CD4-positive, alpha-beta T cell (primary cell): ENCODE results near the gene KLF13. TPM values are rescaled to one million over a fixed set of nuclear protein-coding genes. Genes with fewer than 3 reads are reported as not detected.

Experiments
- ATAC-seq: fragments of 200-7000 bp; cut with Tn5 transposase; one replicate; pipeline ENCODE4 v1.10.0; 2022; ENCODE audit warnings: mild to moderate bottlenecking; ENCODE audit not compliant: poor library complexity
- CTCF ChIA-PET: fragments of 350-600 bp; sonication (Branson Sonifier 250); formaldehyde crosslinking; loops from one replicate; lab custom pipeline; 2021; ENCODE audit warnings: antibody characterized with exemption, inconsistent platforms; lab: Charles Lee
- POLR2A ChIA-PET: fragments of 350-600 bp; sonication (Branson Sonifier 250); formaldehyde crosslinking; loops from one replicate; lab custom pipeline; 2021; ENCODE audit warnings: antibody characterized with exemption, inconsistent platforms; lab: Charles Lee
- DNase-seq, 14 experiments: peaks; one replicate each; pipeline ENCODE4 v3.0.0-alpha.2; 2013 to 2020; ENCODE audit warnings: mixed read lengths in 2 of 14
- H3K27ac ChIP-seq, 2 donors: one replicate each; pipeline versions ENCODE4 v1.5.1 to v1.7.0; 2013; ENCODE audit warnings: low read length in 2 of 2, low read depth in 1 of 2, mild to moderate bottlenecking in 1 of 2
- H3K27me3 ChIP-seq, 2 experiments: 1 replicate in 1 of 2; 2 replicates in 1 of 2; pipeline versions ENCODE4 v1.6.1 to v1.7.0; 2013; ENCODE audit warnings: low read length in 2 of 2, control low read depth in 1 of 2, mild to moderate bottlenecking in 1 of 2, moderate library complexity in 1 of 2; ENCODE audit not compliant: insufficient read depth in 2 of 2, control insufficient read depth in 1 of 2
- H3K36me3 ChIP-seq: one replicate; pipeline ENCODE4 v1.6.1; 2013; ENCODE audit warnings: low read length, control low read depth; ENCODE audit not compliant: insufficient read depth
- H3K4me1 ChIP-seq: one replicate; pipeline ENCODE4 v1.6.1; 2013; ENCODE audit warnings: low read length, control low read depth; ENCODE audit not compliant: insufficient read depth
- H3K4me3 ChIP-seq: one replicate; pipeline ENCODE4 v1.5.1; 2013; ENCODE audit warnings: mild to moderate bottlenecking, low read length, moderate library complexity
- H3K9me3 ChIP-seq, 2 experiments: 1 replicate in 1 of 2; 2 replicates in 1 of 2; pipeline versions ENCODE4 v1.6.1 to v1.7.0; 2013; ENCODE audit warnings: low read length in 2 of 2, mild to moderate bottlenecking in 2 of 2, control low read depth in 1 of 2, moderate library complexity in 1 of 2; ENCODE audit not compliant: control insufficient read depth in 1 of 2, insufficient read depth in 1 of 2
- H3K27ac Mint-ChIP-seq: one replicate; pipeline ENCODE4 v1.8.0; 2020; ENCODE audit warnings: mixed read lengths
- H3K27me3 Mint-ChIP-seq: one replicate; pipeline ENCODE4 v1.8.0; 2021; ENCODE audit warnings: mixed read lengths
- H3K36me3 Mint-ChIP-seq: one replicate; pipeline ENCODE4 v1.8.0; 2021; ENCODE audit warnings: low read depth, mixed read lengths
- H3K4me1 Mint-ChIP-seq: one replicate; pipeline ENCODE4 v1.8.0; 2021; ENCODE audit warnings: low read depth, mixed read lengths
- H3K4me3 Mint-ChIP-seq: one replicate; pipeline ENCODE4 v1.8.0; 2020; ENCODE audit warnings: mild to moderate bottlenecking, mixed read lengths
- H3K9me3 Mint-ChIP-seq: one replicate; pipeline ENCODE4 v1.8.0; 2020; ENCODE audit warnings: mixed read lengths
- intact Hi-C, 2 experiments: fragments of 100-400 bp; cut with DNase I in 1 of 2; cut with micrococcal nuclease in 1 of 2; formaldehyde crosslinking; loops; one replicate each; pipeline versions ENCODE4 v1.15.1 to v1.9.0; 2023 to 2025; cut with DNase I, micrococcal nuclease
- total RNA-seq, 174 experiments: library from RNA in 2 of 174; stranded (reverse) in 2 of 174; gene quantifications; one replicate each; pipeline ENCODE4 v1.2.3 and lab custom pipeline; 2021 to 2026
- TF ChIP-seq, protein P1 (sequence below): fragments of 200-600 bp; IDR thresholded peaks from one replicate; pipeline ENCODE4 v1.8.0; 2022; ENCODE audit warnings: antibody characterized with exemption, mild to moderate bottlenecking

Gene KLF13
- total RNA-seq, 2 experiments from 2014 or later: 284 to 308 TPM

DNA sequence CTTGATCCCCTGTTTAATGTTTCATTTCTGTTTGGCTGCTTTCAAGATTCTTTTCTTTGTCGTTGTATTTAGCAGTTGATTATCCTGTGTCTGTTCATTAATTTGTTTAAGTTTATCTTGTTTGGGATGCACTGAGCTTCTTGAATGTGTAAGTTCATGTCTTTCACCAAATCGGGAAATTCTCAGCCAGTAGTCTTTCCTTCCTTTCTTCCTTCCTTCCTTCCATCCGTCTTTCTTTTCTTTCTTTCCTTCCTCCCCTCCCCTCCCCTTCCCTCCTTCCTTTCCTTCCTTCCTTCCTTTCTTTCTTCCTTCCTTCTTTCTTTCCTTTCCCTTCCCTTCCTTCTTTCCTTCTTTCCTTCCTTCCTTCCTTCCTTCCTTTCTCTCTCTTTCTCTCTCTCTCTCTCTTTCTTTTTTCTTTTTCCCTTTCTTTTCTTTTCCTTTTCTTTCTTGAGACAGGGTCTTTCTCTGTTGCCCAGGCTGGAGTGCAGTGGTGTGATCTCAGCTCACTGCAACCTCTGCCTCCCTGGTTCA, 35.5 kb upstream of the KLF13 start:
- no peaks in the 10 kb centered on the region for H3K4me1 ChIP-seq
- Mint-ChIP-seq H3K4me3 (no peak overlapping the region), H3K9me3 (peaks cover 3% of the 10 kb centered on the region), H3K27me3 (peaks cover 5% of the 10 kb centered on the region), H3K27ac (no peak overlapping the region), H3K4me1 (no peaks in the 10 kb centered on the region), H3K36me3 (no peaks in the 10 kb centered on the region)
- no peak overlapping the region for H3K4me3 ChIP-seq
- peaks cover 0 to 5% of the 10 kb centered on the region in 2 experiments for H3K9me3 ChIP-seq
- H3K27ac ChIP-seq: no peak overlapping the region
- ATAC-seq: no peak
- DNase-seq: no peak
- TF ChIP-seq, protein P1, sequence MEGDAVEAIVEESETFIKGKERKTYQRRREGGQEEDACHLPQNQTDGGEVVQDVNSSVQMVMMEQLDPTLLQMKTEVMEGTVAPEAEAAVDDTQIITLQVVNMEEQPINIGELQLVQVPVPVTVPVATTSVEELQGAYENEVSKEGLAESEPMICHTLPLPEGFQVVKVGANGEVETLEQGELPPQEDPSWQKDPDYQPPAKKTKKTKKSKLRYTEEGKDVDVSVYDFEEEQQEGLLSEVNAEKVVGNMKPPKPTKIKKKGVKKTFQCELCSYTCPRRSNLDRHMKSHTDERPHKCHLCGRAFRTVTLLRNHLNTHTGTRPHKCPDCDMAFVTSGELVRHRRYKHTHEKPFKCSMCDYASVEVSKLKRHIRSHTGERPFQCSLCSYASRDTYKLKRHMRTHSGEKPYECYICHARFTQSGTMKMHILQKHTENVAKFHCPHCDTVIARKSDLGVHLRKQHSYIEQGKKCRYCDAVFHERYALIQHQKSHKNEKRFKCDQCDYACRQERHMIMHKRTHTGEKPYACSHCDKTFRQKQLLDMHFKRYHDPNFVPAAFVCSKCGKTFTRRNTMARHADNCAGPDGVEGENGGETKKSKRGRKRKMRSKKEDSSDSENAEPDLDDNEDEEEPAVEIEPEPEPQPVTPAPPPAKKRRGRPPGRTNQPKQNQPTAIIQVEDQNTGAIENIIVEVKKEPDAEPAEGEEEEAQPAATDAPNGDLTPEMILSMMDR: no peak
- intact Hi-C loops: no loop called here
- ChIA-PET POLR2A (interaction anchor here (1.1 to 1.5 kb wide), 3 partner anchors 24 to 77 kb away, joined by 3 to 5 read pairs (median 4); no protein-coding TSS in a partner anchor), CTCF (no interaction called here)
- H3K27me3 ChIP-seq: no peaks in the 10 kb centered on the region
- H3K36me3 ChIP-seq: no peaks in the 10 kb centered on the region

DNA sequence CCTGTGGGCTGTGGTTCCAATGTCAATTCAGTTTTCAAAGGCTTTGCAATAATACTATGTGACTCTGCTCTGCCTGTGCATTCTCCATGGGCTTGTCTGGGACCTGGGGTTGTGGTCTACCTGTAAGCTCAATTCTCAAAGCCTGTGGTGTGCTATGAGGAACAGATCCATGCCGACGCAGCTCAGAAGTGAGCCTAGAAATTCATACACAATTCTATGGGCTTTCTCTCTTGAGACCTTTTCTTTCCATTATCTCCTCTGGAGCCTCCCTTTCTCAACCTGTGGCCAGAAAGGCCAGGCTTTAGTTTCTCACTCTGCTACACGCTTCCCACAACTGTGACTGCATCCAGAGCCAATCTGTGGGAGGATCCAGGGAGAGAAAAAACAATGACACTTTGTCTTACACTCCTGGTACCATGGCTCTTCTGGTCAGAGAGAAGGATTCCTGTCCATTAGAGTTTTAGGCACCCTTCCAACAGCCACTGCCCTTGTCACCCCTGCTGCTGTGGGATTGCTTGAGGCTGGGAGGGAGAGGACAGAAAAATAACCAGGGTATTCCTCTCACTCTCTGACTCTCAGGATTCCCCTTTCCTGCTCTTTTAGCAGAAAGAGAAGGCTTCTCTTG, 34.1 kb upstream of the KLF13 start:
- Mint-ChIP-seq H3K4me1 (no peaks in the 10 kb centered on the region), H3K4me3 (no peak overlapping the region), H3K27ac (no peak overlapping the region), H3K36me3 (no peaks in the 10 kb centered on the region), H3K9me3 (no peaks in the 10 kb centered on the region), H3K27me3 (peaks cover 5% of the 10 kb centered on the region)
- TF ChIP-seq, protein P1: no peak
- Histone ChIP-seq H3K36me3 (no peaks in the 10 kb centered on the region), H3K27me3 (no peaks in the 10 kb centered on the region), H3K4me3 (no peak overlapping the region), H3K27ac (no peak overlapping the region), H3K4me1 (no peaks in the 10 kb centered on the region), H3K9me3 (peaks cover 0 to 5% of the 10 kb centered on the region in 2 experiments)
- POLR2A ChIA-PET: interaction anchor here (1.2 to 1.5 kb wide), 2 partner anchors 26 to 28 kb away, joined by 4 to 5 read pairs; no protein-coding TSS in a partner anchor
- no peak for DNase-seq
- CTCF ChIA-PET: no interaction called here
- no peak for ATAC-seq
- intact Hi-C loops: no loop called here

DNA sequence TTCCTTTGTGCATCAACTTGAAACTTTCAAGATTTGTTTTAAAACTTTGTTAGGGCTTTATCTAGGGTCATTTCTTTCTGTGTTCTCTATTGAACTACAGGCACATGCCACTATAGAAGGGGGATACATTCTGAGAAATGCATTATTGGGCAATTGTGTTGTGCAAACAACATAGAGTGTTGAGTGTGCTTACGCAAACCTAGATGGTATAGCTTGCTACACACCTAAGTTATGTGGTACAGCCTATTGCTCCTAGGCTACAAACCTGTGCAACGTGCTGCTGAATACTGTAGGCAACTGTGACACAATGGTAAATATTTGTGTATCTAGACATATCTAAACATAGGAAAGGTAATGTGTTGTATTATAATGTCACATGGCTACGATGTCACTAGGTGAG, 33.0 kb upstream of the KLF13 start:
- H3K27ac Mint-ChIP-seq: no peak overlapping the region
- H3K9me3 Mint-ChIP-seq: no peaks in the 10 kb centered on the region
- no peak overlapping the region for H3K4me3 Mint-ChIP-seq
- Histone ChIP-seq H3K9me3 (no peaks in the 10 kb centered on the region), H3K36me3 (no peaks in the 10 kb centered on the region), H3K4me1 (no peaks in the 10 kb centered on the region), H3K27me3 (no peaks in the 10 kb centered on the region), H3K27ac (no peak overlapping the region), H3K4me3 (no peak overlapping the region)
- H3K4me1 Mint-ChIP-seq: no peaks in the 10 kb centered on the region
- no peaks in the 10 kb centered on the region for H3K36me3 Mint-ChIP-seq
- intact Hi-C loops: no loop called here
- CTCF ChIA-PET: interaction anchor here (0.7 kb wide), 1 partner anchor 131 kb away, joined by 4 read pairs; no protein-coding TSS in a partner anchor
- H3K27me3 Mint-ChIP-seq: peaks cover 5% of the 10 kb centered on the region
- POLR2A ChIA-PET: interaction anchor here (1.5 kb wide), 1 partner anchor 28 kb away, joined by 3 read pairs; no protein-coding TSS in a partner anchor
- TF ChIP-seq, protein P1: no peak
- ATAC-seq (no peak), DNase-seq (no peak)
